ENCODE measurements around the gene KCNK7. TPM values are rescaled to one million over a fixed set of nuclear protein-coding genes. Genes with fewer than 3 reads are reported as not detected.

Gene KCNK7
- polyA plus RNA-seq, 10 donors, result 0.33 to 2.7 (median 1.1) TPM

- no peak for DNase-seq
These were observed 36.6 kb downstream of the KCNK7 start for GRCh38 chr11:65558930-65559509.

- peak; percentile 90 to 96 (median 93) for DNase-seq
These were observed 37.3 kb downstream of the KCNK7 start, which contains the start of gene LTBP3 for GRCh38 chr11:65558002-65558929. Gene LTBP3 (minus strand): TSS chr11:65558359. CDS start chr11:65557959, 400 bp downstream.

GRCh38 chr11:65557280-65558001 lies 38.2 kb downstream of the KCNK7 start:
- DNase-seq, result peak in 1 of 3 donors; percentile 52

DNA sequence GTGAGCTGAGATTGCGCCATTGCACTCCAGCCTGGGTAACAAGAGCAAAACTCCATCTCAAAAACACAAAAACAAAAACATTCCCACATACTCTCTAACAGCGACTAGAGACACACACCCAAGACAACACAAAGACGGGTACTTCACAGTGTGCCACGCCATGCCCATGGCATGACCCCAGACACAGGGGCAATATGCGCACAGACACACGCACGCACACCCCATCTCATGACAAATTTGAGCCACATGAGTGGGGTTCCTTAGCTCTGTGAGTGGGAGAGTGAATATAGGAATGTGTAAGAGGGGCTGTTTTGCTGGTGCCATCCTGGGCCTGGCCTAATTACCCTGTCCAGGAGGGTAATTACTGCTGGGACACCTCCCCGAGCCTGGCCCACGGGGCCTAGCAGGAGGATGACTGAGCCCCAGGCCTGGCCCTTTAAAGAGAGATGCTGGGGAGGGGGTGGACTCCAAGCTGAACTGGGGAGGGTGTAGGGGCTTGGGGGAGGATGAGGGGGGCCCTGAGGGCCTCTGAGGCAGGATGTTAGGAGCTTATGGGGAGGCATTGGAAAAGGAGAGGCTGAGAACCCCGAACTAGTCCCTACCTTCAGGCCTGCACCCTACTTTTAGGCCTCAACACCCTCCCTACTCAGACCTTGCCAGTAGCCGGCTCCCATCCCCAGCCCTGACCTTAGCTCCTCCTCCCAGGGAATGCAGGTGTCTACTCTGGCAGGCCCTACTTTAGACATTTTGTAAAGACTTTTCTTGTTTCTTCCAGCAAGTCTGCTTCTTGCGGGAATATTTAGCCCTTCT lies 38.9 kb downstream of the KCNK7 start:
- DNase-seq, result no peak

DNA sequence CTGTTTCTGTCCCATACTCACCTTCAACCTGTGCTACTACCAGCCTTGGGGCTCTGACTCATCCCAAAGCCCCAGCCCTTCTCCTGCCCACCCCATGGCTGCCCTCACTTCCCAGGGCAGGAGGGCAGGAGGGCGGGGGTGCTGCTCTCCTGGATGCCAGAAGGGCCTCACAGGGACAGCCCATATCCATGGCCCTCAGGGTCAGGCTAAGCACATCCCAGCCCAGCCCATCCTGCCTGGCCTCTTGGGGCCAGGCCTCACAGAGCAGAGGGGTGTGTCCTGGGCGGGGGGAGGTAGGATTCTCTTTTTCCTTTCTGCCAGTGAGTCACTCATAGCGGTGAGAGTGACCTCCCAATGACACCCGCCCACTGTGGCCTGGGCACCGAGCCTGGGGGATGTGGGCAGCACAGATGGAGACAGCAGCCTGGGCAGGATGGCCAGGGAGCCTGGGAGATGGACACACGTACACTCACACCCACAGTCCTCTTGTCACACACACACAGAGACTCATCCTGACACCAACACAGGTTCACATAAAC lies 39.8 kb downstream of the KCNK7 start:
- DNase-seq, result no peak

GRCh38 chr11:65554842-65555430 lies 40.7 kb downstream of the KCNK7 start:
- no peak for DNase-seq

GRCh38 chr11:65554057-65554818 lies 41.4 kb downstream of the KCNK7 start:
- no peak for DNase-seq

DNA sequence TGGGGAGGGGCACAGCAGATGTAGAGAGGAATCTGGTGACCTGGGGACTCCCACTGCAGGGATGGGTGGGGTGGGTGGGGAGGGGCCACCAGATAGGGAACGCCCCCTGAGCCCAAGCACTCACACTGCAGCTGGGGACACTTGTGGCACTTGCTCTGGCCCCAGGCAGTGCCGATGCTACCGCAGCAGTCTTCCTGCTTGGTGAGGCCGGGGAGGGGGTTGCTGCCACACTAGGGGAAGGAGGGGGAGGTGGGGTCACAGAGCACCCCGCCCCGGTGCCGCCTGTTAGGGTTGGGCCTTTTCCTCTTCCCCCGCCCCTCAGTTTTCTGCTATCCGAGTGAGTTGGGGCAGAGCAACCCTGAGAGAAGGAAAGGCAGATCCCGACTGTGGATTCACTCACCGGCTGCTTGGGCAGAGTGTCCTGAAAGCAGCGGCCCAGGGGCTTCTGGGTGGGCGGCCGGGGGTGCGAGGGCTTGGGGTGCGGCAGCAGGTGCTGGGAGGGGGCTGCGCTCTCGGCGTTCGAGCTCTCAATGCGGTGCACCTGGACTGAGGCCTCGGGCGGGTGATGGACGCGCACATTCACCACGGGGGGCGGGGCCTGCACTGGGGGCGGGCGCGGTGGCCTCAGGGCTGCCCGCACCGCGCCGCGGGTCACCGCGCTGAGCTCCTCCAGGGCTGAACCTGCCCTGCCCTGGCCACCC lies 42.1 kb downstream of the KCNK7 start:
- DNase-seq, result no peak

- no peak for DNase-seq
These were observed 43.1 kb downstream of the KCNK7 start for GRCh38 chr11:65552388-65552951.

DNA sequence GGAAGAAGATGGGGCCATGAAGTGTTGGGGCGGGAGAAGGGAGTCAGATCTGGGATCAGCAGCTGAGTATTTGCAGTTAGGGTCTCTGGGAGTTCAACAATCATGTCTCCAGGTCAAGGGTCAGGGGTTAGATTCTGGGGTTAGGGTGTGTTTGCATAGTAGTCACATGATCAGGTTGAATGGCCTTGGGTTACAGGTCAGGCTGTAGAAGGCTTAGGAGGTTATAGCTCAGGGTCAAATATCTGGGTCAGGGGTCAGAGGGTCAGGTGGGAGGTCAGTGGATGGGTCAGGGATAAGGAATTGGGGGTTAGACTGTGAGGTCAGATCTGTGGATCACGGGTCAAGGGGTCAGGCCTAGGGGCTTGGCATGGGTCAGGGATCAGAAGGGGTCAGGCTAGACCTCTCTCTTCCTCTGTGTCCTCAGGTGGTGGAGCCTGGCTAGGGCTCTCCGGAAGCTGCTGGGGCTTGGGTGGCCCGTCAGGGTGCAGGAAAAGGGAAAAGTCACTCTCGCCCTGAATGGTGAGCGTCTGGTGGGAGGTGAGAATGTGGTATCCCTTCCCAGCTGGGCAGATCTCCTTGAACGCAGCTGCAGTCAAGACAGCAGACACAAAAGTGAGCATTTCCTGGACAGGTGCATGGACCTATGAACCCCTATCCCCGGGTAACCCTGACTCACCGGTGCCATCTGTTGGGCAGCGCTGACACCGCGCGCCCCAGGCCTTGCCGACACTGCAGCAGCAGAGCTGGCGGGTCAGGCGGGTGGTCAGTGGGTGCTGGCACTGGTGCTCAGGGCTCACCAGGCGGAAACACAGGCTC lies 43.8 kb downstream of the KCNK7 start:
- DNase-seq, result peak in 1 of 3 donors; percentile 52

- no peak for DNase-seq
These were observed 46.5 kb downstream of the KCNK7 start for GRCh38 chr11:65549096-65549495.

GRCh38 chr11:65548395-65548794 lies 47.2 kb downstream of the KCNK7 start:
- DNase-seq, result no peak

- no peak for DNase-seq
These were observed 48.0 kb downstream of the KCNK7 start for GRCh38 chr11:65547446-65548125.

DNA sequence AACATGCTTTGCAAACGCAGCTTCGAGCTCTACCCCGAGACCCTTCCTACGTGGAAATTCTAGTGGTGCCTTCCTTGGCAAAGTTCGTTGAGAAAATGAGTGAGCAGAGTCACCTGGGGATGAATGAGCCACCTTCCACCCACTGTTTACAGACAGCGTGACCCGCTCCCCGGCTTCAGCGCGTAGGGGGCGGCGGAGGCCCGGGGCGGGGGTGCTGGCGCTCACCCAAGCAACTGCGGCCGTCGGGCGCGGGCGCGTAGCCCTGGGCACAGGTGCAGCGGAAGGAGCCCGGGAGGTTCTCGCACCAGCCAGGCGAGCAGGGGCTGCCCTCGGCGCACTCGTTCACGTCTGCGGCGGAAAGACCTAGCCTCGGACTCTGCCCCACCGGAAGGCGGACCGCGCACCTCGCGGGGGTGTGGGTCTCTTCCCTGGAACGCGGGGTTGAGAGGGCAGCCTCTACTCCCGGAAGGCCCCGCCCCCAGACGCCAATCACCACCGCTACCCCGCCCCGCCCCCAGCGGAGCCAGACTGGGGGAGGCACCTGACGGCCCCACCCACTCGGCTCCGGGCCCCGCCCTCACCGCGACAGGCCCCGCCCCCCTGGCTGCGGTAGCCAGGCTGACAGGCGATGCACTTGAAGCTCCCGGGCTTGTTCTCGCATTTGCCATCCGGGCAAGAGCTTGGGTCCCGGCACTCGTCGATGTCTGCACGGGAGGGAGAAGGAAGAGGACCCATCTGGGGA lies 49.2 kb downstream of the KCNK7 start:
- peak in 1 of 3 donors; percentile 52 for DNase-seq

GRCh38 chr11:65545853-65546216 lies 49.8 kb downstream of the KCNK7 start:
- no peak for DNase-seq

Data from muscle of back (tissue), 11 donors.